SH-SY5Y (cell line): ENCODE results near the gene ATP1B2.

Experiments used
- GATA2 ChIP-seq: IDR thresholded peaks from 2 replicates; pipeline ENCODE4 v1.6.1; 2011; ENCODE audit warnings: mild to moderate bottlenecking, low read depth, low read length
- GATA3 ChIP-seq: IDR thresholded peaks from 2 replicates; pipeline ENCODE4 v1.6.1; 2011; ENCODE audit warnings: low read depth, mild to moderate bottlenecking, low read length, moderate library complexity

DNA sequence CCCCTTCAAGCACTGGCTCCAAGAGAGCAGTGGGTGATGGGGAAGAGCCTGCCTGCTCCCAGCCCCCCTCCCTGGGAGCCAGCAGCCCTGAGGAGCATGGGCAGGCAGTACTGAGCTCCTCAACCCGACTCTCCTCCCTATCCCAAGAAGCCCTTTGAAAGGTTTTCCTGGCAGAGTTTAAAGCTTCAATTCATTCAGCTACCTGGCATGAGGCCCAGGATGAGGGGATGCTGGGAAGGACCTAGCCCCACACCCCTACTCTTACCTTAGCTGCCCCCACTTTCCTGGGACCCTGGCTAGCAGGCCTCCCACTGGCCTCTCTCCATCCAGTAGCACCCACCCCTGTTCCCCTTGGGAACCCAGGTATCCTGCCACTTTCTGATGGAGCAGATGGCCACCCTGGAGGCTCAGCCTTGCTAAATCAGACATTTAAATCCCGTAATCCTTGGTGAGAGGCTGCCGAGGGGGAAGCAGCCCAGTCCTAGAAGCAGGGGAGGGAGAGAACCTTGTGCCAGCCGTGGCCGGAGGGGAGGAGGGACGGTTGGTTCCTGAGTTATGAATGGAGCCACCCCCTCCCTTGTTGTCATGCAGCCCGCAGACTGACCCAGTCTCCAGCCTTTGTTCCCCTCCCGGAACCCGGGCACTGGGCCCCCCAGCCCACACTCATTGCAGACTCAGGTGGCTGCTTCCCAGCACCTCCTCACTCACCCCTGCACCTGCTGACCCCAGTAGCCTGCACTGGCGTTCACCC, 17.1 kb downstream of the ATP1B2 start:
- TF ChIP-seq GATA2 (no peak), GATA3 (no peak)
